ENCODE data around the gene TCF12. TPM values are rescaled to one million over a fixed set of nuclear protein-coding genes. Genes with fewer than 3 reads are reported as not detected.

Gene TCF12
- total and polyA plus RNA-seq, 2 of the 8 experiments (the other 6 are each of a cell fraction or from before 2014, with no cell fraction given), result 85.8 to 101 TPM

- TF ChIP-seq SIN3A (conservative IDR thresholded peaks at IDR 0.05 in 1 of 2, IDR thresholded peaks at IDR 0.05 in 1 of 2; ENCODE audit: low read depth in 1 of 2, low read length in 2 of 2), result no peak
- no peak for TF ChIP-seq MAFK (IDR thresholded peaks at IDR 0.05; ENCODE audit: low read depth, low read length)
- TF ChIP-seq ASH2L (IDR thresholded peaks at IDR 0.05; ENCODE audit: low read length), result no peak
- no peak for TF ChIP-seq TEAD4 (IDR thresholded peaks at IDR 0.05; ENCODE audit: low read depth, low read length)
- TF ChIP-seq ZNF274 (IDR thresholded peaks at IDR 0.05; ENCODE audit: borderline replicate concordance, extremely low read depth, low read length), result no peak
- TF ChIP-seq SIRT6 (IDR thresholded peaks at IDR 0.05; ENCODE audit: low read length), result no peak
These were observed 382.9 kb downstream of the TCF12 start (continued) for GRCh38 chr15:57301307-57301706.
